Muscle layer of duodenum (tissue), 2 donors: ENCODE results near the gene DZIP1.

Experiments
- H3K27ac ChIP-seq: one replicate; pipeline ENCODE4 v1.7.0; 2013; ENCODE audit warnings: mild to moderate bottlenecking, low read length
- H3K27me3 ChIP-seq: one replicate; pipeline ENCODE4 v1.7.0; 2013; ENCODE audit warnings: low read depth, mild to moderate bottlenecking, control low read depth, low read length
- H3K36me3 ChIP-seq, 2 donors: one replicate each; pipeline ENCODE4 v1.7.0; 2013; ENCODE audit warnings: low read length in 2 of 2, control low read depth in 1 of 2, mild to moderate bottlenecking in 1 of 2; ENCODE audit not compliant: insufficient read depth in 2 of 2, control insufficient read depth in 1 of 2
- H3K4me1 ChIP-seq, 2 donors: one replicate each; pipeline ENCODE4 v1.7.0; 2013; ENCODE audit warnings: low read length in 2 of 2, mild to moderate bottlenecking in 2 of 2, control low read depth in 1 of 2, moderate library complexity in 1 of 2; ENCODE audit not compliant: insufficient read depth in 2 of 2, control insufficient read depth in 1 of 2
- H3K4me3 ChIP-seq, 2 donors: one replicate each; pipeline ENCODE4 v1.7.0; 2013; ENCODE audit warnings: low read length in 2 of 2, low read depth in 1 of 2, mild to moderate bottlenecking in 1 of 2
- H3K9me3 ChIP-seq, 2 donors: one replicate each; pipeline ENCODE4 v1.7.0; 2013; ENCODE audit warnings: low read length in 2 of 2, control low read depth in 1 of 2, mild to moderate bottlenecking in 1 of 2; ENCODE audit not compliant: control insufficient read depth in 1 of 2
- donor health status: healthy.

The DZIP1 gene

DNA sequence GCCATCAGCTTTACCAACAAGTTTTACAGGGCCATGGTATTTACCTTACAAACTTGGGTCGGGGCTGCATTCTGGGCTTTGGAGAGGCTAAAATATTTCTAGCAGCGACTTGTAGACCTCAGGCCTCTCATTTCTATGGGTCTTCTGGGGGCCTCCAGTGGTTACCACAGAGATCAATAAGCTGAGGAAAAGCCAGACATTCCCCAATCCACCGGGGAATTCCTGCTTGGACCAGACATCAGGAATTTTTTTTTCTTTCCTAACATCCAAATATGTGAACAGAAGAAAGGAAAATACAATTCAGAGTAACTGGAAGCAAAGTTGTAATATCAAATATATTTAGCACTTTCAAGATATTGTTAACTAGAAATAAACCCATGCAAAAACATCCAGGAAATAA is 1.5 kb downstream of the DZIP1 start:
- H3K27me3 ChIP-seq: peaks cover 13% of the 10 kb centered on the region
- peaks cover 0 to 31% of the 10 kb centered on the region in 2 donors for H3K4me1 ChIP-seq
- H3K9me3 ChIP-seq: no peaks in the 10 kb centered on the region
- peak overlapping the region; percentile 63 to 91 for H3K4me3 ChIP-seq
- no peaks in the 10 kb centered on the region for H3K36me3 ChIP-seq
- no peak overlapping the region for H3K27ac ChIP-seq

DNA sequence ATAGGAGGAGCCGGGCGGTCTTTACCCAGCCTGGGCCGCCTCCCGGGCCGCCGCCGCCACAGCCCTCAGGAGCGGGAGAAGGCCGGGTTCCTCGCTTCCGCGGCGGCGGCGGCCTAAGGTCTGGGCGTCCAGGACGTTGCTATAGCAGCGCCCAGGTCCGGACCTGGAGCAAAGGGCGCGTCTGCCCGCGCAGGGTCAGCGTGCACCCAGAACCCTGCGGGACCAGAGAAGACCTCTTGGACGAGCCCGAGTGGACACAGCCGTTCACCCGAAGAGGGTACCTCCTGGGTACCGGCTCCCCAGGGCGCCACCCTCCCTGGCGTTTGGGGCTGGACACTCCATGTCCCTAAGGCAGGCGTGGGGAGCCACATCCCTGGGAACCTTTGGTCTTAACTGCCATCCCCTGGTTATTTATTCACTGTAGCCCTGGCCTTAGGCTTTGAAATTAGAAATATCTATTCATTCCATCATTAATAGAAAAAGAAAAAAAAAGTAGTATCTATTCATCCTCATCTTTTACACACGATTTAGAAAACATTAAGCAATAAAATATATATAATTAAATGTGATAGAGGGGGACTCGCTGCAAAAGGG is 2.4 kb downstream of the DZIP1 start:
- peaks cover 0 to 31% of the 10 kb centered on the region in 2 donors for H3K4me1 ChIP-seq
- peak overlapping the region; percentile 37 to 66 for H3K4me3 ChIP-seq
- peaks cover 13% of the 10 kb centered on the region for H3K27me3 ChIP-seq
- H3K9me3 ChIP-seq: no peaks in the 10 kb centered on the region
- no peak overlapping the region for H3K27ac ChIP-seq
- no peaks in the 10 kb centered on the region for H3K36me3 ChIP-seq

- Histone ChIP-seq H3K36me3 (peaks cover 0 to 4% of the 10 kb centered on the region in 2 donors), H3K4me3 (peak overlapping the region; percentile 16 to 66), H3K27ac (no peak overlapping the region), H3K9me3 (no peaks in the 10 kb centered on the region), H3K27me3 (peaks cover 13% of the 10 kb centered on the region), H3K4me1 (peaks cover 0 to 31% of the 10 kb centered on the region in 2 donors)
These were observed 3.0 kb downstream of the DZIP1 start for GRCh38 chr13:95641291-95642027.

DNA sequence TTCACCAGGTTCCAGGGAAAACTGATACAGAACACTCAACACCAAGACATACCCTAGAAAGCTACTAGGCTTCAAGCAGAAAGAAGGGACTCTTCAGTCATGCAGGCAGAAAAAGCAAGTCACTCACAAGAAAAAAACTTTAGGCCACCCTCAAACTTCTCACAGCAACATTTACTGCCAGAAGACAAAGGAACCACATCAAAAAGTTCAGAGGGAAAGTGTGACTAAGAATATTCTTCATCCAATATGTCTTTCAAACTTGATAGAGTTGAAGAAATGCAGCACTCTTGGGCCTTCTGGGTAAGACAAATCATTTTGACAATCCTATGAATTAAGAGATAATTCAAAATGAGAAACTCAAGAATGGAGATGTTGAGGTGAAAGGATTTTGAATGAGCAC is 7.7 kb downstream of the DZIP1 start:
- Histone ChIP-seq H3K27me3 (peaks cover 7% of the 10 kb centered on the region), H3K4me3 (no peak overlapping the region), H3K36me3 (peaks cover 4 to 9% of the 10 kb centered on the region in 2 donors), H3K9me3 (no peaks in the 10 kb centered on the region), H3K27ac (no peak overlapping the region), H3K4me1 (peaks cover 0 to 9% of the 10 kb centered on the region in 2 donors)

GRCh38 chr13:95630593-95630992 is 13.9 kb downstream of the DZIP1 start:
- Histone ChIP-seq H3K9me3 (no peaks in the 10 kb centered on the region), H3K27ac (no peak overlapping the region), H3K27me3 (no peaks in the 10 kb centered on the region), H3K4me3 (no peak overlapping the region), H3K36me3 (peaks cover 5 to 45% of the 10 kb centered on the region in 2 donors), H3K4me1 (no peaks in the 10 kb centered on the region)

GRCh38 chr13:95629071-95629470 is 15.4 kb downstream of the DZIP1 start:
- peaks cover 5 to 48% of the 10 kb centered on the region in 2 donors for H3K36me3 ChIP-seq
- H3K27ac ChIP-seq: no peak overlapping the region
- no peaks in the 10 kb centered on the region for H3K4me1 ChIP-seq
- no peak overlapping the region for H3K4me3 ChIP-seq
- no peaks in the 10 kb centered on the region for H3K9me3 ChIP-seq
- H3K27me3 ChIP-seq: no peaks in the 10 kb centered on the region

GRCh38 chr13:95628488-95628887 is 16.0 kb downstream of the DZIP1 start:
- H3K4me3 ChIP-seq: no peak overlapping the region
- H3K9me3 ChIP-seq: no peaks in the 10 kb centered on the region
- H3K27me3 ChIP-seq: no peaks in the 10 kb centered on the region
- peaks cover 5 to 49% of the 10 kb centered on the region in 2 donors for H3K36me3 ChIP-seq
- H3K27ac ChIP-seq: no peak overlapping the region
- H3K4me1 ChIP-seq: no peaks in the 10 kb centered on the region

GRCh38 chr13:95627590-95627989 is 16.9 kb downstream of the DZIP1 start:
- no peaks in the 10 kb centered on the region for H3K27me3 ChIP-seq
- no peak overlapping the region for H3K4me3 ChIP-seq
- H3K36me3 ChIP-seq: peaks cover 5 to 49% of the 10 kb centered on the region in 2 donors
- no peaks in the 10 kb centered on the region for H3K4me1 ChIP-seq
- no peak overlapping the region for H3K27ac ChIP-seq
- H3K9me3 ChIP-seq: no peaks in the 10 kb centered on the region

DNA sequence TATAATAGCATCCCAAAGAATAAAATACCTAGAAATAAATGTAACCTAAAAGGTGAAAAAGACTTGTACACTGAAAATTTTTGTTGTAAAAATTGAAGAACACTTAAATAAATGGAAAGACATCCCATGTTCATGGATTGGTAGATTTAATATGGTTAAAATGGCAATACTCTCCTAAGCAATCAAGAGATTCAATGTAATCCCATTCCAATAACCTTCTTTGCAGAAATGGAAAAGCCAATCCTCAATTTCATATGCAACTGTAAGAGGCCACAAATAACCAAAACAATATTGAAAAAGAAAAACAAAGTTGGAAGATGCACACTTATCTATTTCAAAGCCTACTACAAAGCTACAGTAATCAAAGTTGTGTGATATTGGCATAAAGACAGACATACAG is 17.7 kb downstream of the DZIP1 start:
- Histone ChIP-seq H3K27ac (no peak overlapping the region), H3K4me1 (no peaks in the 10 kb centered on the region), H3K27me3 (no peaks in the 10 kb centered on the region), H3K9me3 (no peaks in the 10 kb centered on the region), H3K36me3 (peaks cover 5 to 43% of the 10 kb centered on the region in 2 donors), H3K4me3 (no peak overlapping the region)

DNA sequence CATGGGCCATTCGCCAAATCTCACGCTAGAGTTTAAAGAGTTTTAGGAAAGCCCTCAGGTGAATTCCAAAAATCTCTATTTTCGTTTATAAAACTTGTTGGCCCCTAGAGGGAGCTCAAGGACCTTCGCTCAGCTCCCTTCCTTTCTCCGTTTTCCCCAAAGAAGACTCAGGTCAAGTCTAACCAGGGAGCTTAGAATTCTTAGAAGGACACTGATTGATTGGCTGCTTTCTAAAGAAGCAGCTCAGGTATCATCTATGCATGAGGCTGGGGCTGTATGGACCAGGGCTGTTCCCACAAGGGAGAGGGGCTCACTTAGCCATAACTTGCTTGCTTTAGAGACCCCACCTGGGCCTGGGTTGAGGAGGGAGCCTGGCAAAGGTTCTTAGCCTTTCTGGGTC is 20.5 kb downstream of the DZIP1 start:
- Histone ChIP-seq H3K9me3 (no peaks in the 10 kb centered on the region), H3K27ac (no peak overlapping the region), H3K4me1 (no peaks in the 10 kb centered on the region), H3K4me3 (no peak overlapping the region), H3K27me3 (no peaks in the 10 kb centered on the region), H3K36me3 (peaks cover 0 to 24% of the 10 kb centered on the region in 2 donors)

- H3K36me3 ChIP-seq: peaks cover 0 to 23% of the 10 kb centered on the region in 2 donors
These were observed 21.4 kb downstream of the DZIP1 start for GRCh38 chr13:95623141-95623540.

More at GRCh38 chr13:95623141-95623540, 21.4 kb downstream of the DZIP1 start:
- Histone ChIP-seq H3K9me3 (no peaks in the 10 kb centered on the region), H3K4me1 (no peaks in the 10 kb centered on the region), H3K4me3 (no peak overlapping the region), H3K27ac (no peak overlapping the region), H3K27me3 (no peaks in the 10 kb centered on the region)
